GM12875 (cell line): Measurements from ENCODE around the gene TRAP1.

ENCODE experiments used
- H3K4me3 ChIP-seq: one replicate; pipeline ENCODE4 v1.5.1; 2011; ENCODE audit warnings: low read depth, low read length, control low read depth
- TF ChIP-seq, protein P1 (sequence below): IDR thresholded peaks from 2 replicates; pipeline ENCODE4 v1.5.1; 2011; ENCODE audit warnings: low read depth, mild to moderate bottlenecking, control low read depth, inconsistent platforms, low read length, moderate library complexity, borderline replicate concordance; ENCODE audit not compliant: insufficient read depth

The TRAP1 gene

DNA sequence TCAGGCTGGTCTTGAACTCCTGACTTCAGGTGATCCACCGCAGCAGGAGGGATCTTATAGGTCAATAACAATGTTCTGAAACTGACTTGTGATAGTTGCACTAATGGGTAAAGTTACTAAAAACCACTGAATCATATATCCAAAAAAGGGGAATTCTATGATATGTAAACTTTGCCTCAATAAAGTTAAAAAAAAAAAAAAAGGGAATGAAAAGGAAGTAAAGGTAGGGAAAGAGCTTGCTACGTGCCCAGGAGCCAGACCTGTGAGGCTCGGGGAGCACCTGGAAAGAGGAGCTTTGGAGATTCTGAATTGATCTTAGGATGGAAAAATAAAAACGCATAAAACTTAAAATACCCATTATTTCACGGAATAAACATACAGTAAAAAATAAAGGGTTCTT lies 20.8 kb upstream of the TRAP1 start:
- TF ChIP-seq, protein P1, sequence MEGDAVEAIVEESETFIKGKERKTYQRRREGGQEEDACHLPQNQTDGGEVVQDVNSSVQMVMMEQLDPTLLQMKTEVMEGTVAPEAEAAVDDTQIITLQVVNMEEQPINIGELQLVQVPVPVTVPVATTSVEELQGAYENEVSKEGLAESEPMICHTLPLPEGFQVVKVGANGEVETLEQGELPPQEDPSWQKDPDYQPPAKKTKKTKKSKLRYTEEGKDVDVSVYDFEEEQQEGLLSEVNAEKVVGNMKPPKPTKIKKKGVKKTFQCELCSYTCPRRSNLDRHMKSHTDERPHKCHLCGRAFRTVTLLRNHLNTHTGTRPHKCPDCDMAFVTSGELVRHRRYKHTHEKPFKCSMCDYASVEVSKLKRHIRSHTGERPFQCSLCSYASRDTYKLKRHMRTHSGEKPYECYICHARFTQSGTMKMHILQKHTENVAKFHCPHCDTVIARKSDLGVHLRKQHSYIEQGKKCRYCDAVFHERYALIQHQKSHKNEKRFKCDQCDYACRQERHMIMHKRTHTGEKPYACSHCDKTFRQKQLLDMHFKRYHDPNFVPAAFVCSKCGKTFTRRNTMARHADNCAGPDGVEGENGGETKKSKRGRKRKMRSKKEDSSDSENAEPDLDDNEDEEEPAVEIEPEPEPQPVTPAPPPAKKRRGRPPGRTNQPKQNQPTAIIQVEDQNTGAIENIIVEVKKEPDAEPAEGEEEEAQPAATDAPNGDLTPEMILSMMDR = no peak
- no peak overlapping the region for H3K4me3 ChIP-seq

DNA sequence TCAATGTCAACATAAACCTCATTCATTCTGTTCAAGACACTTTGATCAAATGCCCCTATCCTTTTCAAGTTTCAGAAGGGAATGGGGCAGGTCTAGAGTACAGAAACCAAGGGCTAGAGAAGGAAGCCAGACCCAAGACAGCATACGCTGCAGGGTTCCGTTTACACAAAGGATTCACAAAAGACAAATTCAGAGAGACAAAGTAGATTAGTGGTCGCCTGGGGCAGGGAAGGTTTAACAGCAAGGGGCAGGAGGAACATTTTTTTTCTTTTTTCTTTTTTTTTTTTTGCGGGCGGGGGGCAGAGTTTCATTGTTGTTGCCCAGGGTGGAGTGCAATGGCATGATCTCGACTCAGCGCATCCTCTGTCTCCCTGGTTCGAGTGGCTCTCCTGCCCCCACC lies 19.9 kb upstream of the TRAP1 start:
- H3K4me3 ChIP-seq = no peak overlapping the region
- TF ChIP-seq, protein P1 = no peak

DNA sequence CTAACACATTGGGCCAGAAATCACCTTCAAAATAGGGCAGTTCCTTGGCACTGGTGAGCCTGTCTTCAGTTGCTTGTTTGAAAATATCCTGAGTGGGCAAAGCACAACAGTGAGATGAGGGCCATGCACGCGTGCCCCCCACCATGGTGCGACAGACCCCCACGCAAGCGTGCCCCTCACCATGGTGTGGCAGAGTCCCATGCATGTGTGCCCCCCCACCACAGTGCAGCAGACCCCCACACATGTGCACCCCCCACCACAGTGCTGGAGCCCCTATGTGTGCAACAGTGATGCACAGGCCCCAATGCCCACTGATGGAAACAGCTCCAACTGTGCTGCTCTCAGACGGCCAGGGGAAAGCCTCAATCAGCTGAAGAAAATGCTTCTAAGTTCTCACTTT lies 18.8 kb upstream of the TRAP1 start:
- H3K4me3 ChIP-seq = no peak overlapping the region
- TF ChIP-seq, protein P1 = no peak

DNA sequence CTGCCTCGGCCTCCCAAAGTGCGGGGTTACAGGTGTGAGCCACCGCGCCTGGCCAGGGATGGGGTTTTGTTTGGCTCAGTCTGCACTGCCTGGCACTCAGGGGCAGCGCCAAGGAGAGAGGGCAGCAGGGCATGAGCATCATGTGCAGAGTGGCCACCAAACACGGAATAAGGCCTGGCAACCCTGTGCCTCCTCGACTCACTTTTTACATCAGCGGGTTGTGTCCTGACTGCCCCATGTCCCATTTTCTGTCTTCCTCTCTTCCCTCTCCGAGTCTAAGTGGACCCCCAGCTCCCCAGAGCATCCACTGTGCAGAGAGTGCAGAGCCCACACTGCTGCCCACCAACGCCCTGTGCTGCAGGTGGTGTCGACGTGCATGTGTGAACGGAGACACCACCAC lies 18.2 kb upstream of the TRAP1 start:
- no peak overlapping the region for H3K4me3 ChIP-seq
- TF ChIP-seq, protein P1 = no peak

DNA sequence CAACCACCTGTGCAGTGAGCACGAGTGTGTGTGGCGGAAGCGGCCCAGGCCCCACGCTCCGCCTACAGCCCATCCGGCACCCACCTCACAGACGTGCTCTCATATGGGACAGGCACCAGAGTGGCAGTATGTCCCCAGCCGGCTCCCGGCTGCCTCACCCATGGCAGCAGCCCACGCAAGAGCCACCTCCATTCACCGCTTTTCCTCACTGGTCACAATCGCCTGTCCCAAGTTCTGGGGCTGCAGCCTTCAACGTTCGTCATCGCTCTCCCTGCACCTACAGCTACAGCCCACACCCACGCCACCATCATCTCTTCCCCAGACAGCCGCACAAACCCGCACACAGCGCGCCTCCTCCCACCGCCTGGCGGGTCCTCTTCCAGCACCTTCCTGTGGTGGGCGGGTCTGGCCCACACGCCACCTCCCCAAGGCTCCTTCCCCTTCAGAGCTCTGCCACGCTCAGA lies 17.5 kb upstream of the TRAP1 start:
- TF ChIP-seq, protein P1 = no peak

DNA sequence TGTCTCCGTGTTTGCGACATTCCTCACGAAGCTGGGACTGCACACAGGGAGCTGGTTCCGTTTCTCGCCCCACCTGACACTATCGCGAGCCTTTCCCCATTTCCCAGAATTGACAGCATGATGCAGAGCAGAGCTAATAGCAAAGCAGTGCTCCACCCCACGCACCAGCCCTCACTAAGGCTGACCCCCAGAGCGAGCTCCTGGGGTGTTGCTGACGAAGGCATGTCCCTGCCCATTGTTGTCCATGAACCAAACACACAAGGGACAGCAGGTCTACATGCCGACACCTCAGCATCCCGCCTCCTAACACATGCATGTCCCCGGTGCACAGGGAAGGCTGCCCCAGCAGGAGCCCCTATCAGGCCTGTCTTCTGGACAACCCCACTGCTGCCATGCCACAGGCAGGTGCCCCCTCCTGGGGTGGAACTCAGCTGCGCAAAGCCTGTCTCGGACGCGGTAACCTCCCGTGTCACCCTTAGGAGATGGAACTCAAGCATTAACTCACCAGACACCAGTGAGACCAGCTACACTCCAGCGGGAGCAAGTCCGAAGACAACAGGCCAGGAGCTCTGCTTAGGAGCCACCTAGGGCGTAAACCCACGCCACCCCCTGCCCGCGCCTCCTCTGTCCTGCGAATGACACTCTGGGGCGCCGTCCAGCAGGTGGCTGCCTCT lies 16.9 kb upstream of the TRAP1 start:
- H3K4me3 ChIP-seq = no peak overlapping the region
- TF ChIP-seq, protein P1 = no peak

More for the DNA sequence above, 17.5 kb upstream of the TRAP1 start:
- H3K4me3 ChIP-seq = no peak overlapping the region

DNA sequence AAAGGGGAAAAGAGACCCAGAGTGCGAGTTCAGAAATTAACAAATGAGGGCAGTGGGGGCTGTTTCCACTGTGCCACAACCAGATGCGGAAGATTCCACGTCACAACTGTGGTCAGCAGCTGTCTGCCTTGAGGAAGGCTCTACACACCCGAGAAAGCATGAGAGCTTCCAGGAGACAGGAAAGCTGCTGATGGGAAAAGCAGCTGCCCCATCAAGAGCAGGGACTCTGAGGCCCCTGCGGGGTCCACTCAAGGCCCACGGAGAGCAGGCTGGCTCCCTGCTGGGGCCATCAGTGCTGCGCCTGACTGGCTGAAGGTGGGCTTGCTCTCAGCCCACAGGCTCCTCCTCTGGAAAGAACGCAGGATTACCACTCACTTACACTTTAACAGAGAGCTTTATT lies 14.8 kb upstream of the TRAP1 start:
- TF ChIP-seq, protein P1 = no peak
- no peak overlapping the region for H3K4me3 ChIP-seq
